IPS DF 19.7 (cell line): ENCODE data around the gene GARRE1.

Experiments used
- DNase-seq: peaks from one replicate; pipeline ENCODE4 v3.0.0-alpha.2; 2013; ENCODE audit warnings: low read depth, low spot score

The GARRE1 gene

GRCh38 chr19:34288381-34288780, 34.0 kb downstream of the GARRE1 start:
- no peak for DNase-seq

- no peak for DNase-seq
Observed at GRCh38 chr19:34291235-34291634, 36.9 kb downstream of the GARRE1 start.

GRCh38 chr19:34295103-34295502, 40.7 kb downstream of the GARRE1 start:
- no peak for DNase-seq

- DNase-seq = no peak
Observed at GRCh38 chr19:34298891-34299520, 44.7 kb downstream of the GARRE1 start.

- no peak for DNase-seq
Observed at GRCh38 chr19:34299576-34299975, 45.2 kb downstream of the GARRE1 start.

GRCh38 chr19:34300380-34300779, 46.0 kb downstream of the GARRE1 start:
- DNase-seq = no peak

- no peak for DNase-seq
Observed at GRCh38 chr19:34300962-34301361, 46.6 kb downstream of the GARRE1 start.
